Skeletal muscle cell (primary cell): ENCODE data around the gene TYW3.
"Not testable (repeated sequence)": the region's sequence is repeated elsewhere in the genome, so short reads cannot be mapped to it uniquely, and the experiment has no call there.

Experiments used
- DNase-seq: peaks from one replicate; pipeline ENCODE4 v3.0.0-alpha.2; 2010; ENCODE audit warnings: low read depth
- H3K4me3 ChIP-seq: 2 replicates; pipeline ENCODE4 v1.5.1; 2011; ENCODE audit warnings: low read depth, mild to moderate bottlenecking, control low read depth, low read length, moderate library complexity

Gene TYW3

DNA sequence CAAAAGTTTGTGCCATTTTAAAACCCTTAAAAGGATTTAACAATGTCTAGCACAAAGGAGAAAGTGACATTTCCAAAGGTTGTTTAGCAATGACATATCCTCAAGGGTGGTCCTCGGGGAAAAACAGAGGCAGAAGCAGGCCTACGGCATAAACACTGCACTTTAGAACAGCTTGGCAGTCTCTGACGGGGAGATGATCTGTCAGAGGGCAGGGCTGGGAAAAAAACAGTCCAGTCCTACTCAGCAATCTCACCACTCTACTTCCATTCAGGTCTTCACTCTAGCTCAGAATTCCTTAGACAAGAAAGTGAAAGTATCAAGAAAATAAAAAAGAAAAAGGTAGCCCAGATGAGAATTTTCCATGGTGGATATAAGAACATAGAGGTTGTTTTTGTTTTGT, 4.2 kb upstream of the TYW3 start:
- no peak overlapping the region for H3K4me3 ChIP-seq
- no peak for DNase-seq

DNA sequence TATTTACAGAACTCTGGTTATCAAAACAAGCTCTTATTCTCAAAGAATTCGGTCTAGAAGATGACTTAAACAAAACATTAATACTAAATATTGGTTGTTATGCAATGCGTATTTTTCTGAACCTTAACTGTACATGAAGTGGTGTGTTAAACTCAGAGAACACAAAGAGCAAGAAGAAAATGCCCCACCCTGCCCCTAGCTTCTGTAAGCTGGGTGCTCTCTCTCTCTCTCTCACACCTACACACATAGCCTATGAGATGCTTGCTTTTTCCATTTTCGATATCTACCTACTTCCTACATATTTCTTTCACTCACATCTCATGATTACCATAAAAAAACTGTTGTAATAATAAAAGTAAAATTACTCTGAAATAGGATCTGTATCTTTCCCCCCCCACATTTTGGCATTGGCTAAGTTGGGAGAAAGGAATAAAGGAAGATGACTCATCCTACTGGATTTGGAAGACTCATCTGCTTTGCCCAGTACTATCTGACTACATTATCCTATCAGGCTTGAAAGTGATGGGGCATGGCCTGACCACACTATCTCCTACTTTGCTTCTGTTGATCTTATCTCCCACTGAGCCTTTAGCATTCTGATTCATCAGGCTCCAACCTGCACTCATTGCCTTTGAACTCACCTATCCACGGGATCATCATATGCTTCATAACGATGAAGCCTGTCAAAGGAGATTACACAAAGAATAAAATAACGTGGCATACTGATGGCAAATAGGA, 3.0 kb upstream of the TYW3 start:
- peak; percentile 21 for DNase-seq
- no peak overlapping the region for H3K4me3 ChIP-seq

DNA sequence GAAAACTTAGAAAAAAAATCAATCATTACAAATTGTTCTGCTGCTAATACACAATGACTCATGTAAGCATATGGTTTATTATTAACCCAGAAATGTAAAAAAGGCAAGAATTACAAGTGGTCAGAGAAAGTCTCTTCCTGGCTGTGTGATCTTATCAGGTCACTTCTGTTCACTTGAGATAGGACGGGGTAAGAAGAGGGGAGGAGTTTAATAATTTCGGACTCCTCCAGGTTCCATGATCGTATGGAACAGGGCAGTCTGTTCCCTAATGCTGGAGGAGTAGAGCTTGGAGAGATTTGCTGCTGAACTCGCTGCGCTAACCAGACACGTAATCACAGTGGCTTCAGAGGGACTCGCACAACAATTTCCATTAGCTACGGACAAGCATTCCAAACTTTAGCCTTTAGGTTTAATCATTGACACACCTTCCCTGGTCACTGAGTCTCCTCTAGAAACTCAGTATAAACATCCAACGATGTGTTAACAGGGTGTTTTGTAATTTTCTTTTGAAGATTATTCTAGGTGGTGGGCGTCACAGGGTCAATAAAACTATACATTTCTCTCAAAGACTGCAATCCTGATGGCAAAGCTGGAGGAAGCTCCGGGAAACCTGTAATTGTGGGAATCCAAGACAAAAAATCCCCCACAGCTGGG, 1.4 kb upstream of the TYW3 start:
- DNase-seq, result no peak
- peak overlapping the region; percentile 58 for H3K4me3 ChIP-seq

DNA sequence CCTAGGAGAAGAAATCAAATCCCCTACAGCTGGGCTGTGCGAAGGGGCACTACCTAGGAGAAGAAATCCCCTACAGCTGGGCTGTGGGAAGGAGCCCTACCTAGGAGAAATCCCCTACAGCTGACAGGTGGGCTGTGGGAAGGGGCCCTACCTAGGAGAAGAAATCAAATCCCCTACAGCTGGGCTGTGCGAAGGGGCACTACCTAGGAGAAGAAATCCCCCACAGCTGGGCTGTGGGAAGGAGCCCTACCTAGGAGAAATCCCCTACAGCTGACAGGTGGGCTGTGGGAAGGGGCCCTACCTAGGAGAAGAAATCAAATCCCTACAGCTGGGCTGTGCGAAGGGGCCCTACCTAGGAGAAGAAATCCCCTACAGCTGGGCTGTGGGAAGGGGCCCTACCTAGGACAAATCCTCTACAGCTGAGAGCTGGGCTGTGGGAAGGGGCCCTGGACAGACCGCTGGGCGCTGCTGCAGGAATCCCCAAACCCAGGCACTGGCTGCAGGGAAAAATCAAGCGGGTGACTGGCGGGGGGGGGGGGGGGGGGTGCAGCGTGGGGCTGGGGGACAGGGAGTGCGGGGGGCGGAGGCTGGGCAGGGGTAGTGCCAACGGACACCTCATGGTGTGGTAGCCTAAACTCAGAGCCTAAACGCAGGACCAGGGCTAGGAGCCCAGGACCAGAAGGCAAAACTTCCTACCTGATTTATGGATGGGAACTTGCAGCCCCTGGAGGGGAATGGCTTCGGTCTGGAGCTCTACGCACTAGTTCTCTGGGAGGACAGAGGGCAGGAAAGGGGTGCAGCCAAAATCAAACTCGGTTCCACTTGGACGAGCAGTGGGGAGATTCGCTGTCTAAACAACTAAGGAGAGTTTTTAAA, 643 bp upstream of the TYW3 start:
- DNase-seq, result not testable (repeated sequence)
- H3K4me3 ChIP-seq, result peak overlapping the region; percentile 58

DNA sequence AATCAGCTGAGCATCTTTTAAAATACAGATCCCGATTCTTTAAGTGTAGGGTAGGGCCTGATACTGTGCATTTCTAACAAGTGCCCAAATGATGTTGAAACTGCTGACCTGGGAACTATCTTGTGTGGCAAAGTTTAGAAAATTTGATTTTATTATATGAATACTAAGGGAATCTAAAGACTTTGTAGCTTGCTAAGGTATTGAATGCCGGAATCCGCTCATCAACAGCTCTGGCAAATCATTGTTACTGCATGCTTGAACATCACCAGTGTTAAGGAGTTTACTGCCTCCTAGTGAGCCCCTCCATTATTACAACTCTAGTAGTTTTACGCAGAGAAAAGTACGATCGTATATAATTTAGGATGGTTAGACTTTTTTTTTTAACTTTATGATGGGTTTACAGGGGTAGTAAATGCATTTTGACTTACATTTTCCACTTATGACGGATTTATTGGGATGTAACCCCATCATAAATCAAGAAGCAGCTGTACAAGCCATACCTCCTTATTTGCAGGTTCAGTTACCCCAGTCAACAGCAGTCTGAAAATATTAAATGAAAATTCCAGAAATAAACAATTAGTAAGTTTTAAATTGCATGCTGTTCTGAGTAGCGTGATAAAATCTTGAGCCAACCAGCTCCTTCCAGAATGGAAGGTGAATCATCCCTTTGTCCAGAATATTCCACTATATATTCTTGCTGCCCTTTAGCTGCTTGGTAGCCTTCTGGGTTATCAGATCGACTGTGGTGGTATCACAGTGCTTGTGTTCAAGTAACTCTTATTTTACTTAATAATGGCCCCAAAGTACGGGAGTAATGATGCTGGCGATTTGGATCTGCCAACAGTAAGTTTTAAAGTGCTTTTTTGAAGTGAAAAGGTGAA, 892 bp downstream of the TYW3 start:
- peak; percentile 43 for DNase-seq
- H3K4me3 ChIP-seq, result peak overlapping the region; percentile 58

DNA sequence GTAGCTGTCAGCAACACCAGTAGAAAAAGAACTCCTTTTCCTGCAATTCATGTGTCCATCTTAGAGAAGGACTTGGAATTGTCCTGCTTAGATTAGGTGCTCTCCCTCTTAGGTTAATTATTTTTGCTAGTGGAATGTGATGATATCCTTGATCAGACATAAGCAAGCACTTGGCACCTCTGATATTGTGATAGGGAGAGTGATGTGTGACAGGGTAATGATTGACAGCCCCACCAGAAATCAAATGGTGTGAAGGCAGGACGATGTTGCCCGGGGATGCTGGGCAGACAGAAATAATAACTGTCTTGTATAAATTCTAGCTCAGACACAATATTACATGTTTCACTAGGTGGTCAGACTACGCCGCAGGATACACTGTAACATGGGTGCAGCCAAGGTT, 4.4 kb downstream of the TYW3 start:
- DNase-seq, result no peak
- no peak overlapping the region for H3K4me3 ChIP-seq

DNA sequence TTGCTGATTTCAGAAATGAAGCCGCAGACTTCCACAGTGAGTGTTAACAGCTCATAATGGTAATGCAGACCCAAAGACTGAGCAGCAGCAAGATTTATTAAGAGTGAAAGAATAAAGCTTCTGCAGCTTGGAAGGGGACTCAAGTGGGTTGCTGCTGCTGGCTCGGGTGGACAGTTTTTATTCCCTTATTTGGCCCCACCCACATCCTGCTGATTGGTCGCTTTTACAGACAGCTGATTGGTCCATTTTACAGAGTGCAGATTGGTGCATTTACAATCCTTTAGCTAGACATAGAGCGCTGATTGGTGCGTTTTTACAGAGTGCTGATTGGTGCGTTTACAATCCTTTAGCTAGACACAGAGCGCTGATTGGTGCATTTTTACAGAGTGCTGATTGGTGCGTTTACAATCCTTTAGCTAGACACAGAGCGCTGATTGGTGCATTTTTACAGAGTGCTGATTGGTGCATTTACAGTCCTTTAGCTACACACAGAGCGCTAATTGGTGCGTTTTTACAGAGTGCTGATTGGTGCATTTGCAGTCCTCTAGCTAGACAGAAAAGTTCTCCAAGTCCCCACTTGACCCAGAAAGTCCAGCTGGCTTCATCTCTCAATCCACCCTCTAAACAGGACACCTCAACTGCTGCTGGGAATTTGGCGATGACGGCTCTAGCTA, 7.5 kb downstream of the TYW3 start:
- not testable (repeated sequence) for DNase-seq, H3K4me3 ChIP-seq

DNA sequence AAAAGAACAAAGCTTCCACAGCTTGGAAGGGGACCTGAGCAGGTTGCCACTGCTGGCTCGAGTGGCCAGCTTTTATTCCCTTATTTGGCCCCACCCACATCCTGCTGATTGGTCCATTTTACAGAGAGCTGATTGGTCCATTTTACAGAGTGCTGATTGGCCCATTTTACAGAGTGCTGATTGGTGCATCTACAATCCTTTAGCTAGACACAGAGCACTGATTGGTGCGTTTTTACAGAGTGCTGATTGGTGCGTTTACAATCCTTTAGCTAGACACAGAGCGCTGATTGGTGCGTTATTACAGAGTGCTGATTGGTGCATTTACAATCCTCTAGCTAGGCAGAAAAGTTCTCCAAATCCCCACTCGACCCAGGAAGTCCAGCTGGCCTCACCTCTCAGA, 12.3 kb downstream of the TYW3 start:
- H3K4me3 ChIP-seq, DNase-seq: not testable (repeated sequence)

DNA sequence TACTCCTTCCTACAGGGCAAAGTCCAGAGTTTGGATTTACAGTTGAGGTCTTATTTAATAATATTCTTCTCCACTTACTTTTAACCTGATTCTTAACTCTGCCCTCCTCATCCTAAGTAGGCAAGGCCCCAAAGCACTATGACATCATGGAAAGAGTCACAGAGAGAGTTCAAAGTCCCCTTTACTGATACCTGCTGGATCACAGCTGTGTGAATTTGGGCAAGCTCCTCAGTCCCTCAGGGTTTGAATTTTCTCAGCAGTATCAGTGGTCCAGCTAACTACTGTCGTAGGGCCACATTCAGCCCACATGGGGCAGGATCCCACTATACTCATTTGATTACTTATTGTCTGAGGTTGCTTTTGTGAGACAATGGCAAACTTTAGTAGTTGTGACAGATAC, 16.0 kb downstream of the TYW3 start:
- no peak for DNase-seq
- no peak overlapping the region for H3K4me3 ChIP-seq

DNA sequence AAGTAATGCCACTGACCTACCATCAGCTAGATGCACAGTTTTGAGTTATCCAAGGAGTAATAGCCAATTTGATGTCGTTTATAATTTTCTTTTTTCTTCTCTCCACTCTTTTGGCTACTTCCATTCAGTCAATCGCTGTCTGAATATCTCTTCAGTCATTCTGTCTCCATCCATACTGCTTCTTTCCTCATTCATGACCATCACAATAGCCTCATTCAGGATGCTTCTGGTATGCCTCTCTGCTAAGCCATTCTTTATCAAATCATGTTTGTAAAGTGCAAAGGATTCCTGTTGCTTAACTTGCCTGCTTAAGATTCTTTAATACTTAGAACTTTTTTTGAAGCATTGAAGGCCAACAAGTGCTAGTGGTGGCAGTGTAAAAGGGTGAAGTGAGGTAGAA, 20.2 kb downstream of the TYW3 start:
- no peak overlapping the region for H3K4me3 ChIP-seq
- no peak for DNase-seq

DNA sequence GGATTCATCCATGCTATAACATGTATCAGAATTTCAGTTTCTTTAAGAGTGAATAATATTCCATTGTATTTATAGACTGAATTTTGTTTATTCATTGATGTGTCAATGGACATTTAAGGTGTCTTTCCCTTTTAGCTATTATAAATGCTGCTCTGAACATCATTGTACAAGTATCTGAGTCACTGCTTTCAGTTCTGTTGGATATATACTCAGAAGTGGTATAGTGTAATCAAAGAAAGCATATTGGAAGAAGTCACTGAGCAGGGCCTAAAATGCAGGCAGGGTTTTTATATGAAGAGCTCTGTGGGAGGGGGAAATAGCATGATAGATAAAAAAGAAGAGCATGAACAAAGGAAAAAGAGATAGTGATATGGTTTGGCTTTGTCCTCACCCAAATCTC, 22.5 kb downstream of the TYW3 start:
- no peak overlapping the region for H3K4me3 ChIP-seq

DNA sequence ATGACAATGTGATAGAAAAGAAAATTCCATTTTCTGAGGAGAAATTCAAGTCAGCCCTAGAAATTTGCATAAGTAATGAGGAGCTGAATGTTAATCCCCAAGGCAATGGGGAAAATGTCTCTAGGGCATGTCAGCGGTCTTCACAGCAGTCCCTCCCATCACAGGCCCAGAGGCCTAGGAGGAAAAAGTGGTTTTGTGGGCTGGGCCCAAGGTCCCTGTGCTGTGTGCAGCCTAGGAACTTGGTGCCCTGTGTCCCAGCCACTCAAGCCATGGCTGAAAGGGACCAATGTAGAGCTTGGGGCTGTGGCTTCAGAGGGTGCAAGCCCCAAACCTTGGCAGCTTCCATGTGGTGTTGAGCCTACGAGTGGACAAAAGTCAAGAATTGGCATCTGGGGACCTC, 23.7 kb downstream of the TYW3 start:
- not testable (repeated sequence) for H3K4me3 ChIP-seq, DNase-seq

More for the DNA sequence above, 22.5 kb downstream of the TYW3 start:
- no peak for DNase-seq

DNA sequence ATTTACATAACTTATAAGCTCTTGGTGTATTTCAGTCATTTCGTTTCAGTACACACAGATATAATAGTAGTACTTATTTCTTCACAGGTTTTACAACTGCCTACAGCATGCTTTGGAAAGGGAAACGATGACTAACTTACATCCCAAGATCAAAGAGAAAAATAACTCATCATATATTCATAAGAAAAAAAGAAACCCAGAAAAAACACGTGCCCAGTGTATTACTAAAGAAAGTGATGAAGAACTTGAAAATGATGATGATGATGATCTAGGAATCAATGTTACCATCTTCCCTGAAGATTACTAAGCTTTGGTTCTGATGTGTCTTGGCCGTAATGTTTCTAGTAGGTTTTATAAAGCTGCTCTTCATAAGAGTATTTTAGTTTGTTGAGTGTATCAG, 30.9 kb downstream of the TYW3 start:
- DNase-seq, result no peak
- H3K4me3 ChIP-seq, result no peak overlapping the region

DNA sequence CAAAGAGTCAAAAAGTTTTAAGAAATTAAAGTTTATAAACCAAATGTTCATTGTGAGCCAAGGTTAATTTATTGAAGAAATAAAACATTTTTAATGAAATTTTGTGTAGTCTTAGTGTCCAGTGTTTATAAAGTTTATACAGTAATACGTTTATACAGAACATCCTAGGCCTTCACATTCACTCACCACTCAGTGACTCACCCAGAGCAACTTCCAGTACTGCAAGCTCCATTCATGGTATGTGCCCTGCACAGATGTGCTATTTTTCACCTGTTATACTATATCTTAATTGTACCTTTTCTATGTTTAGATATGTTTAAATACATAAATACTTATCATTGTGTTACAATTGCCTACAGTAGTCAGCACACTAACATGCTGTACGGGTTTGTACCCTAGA, 33.6 kb downstream of the TYW3 start:
- H3K4me3 ChIP-seq, result no peak overlapping the region
- no peak for DNase-seq

DNA sequence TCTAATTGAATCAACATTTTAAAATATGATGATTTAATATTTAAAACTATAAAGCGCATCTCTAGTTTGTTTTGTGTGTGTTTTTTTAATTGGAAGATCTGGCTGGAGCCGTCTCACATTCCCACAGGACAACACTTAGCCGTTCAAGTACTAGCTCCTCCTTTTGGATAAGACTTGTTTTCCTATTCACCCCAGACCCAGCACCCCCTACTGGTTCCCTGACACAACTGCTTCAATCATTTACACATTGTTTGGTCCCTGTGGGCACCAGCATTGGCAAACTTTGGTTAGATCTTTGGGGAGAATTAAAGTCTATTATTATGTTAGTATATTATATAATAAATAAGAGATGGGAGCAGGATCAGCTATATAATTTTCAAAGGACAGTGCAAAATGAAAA, 34.5 kb downstream of the TYW3 start:
- DNase-seq, result no peak

DNA sequence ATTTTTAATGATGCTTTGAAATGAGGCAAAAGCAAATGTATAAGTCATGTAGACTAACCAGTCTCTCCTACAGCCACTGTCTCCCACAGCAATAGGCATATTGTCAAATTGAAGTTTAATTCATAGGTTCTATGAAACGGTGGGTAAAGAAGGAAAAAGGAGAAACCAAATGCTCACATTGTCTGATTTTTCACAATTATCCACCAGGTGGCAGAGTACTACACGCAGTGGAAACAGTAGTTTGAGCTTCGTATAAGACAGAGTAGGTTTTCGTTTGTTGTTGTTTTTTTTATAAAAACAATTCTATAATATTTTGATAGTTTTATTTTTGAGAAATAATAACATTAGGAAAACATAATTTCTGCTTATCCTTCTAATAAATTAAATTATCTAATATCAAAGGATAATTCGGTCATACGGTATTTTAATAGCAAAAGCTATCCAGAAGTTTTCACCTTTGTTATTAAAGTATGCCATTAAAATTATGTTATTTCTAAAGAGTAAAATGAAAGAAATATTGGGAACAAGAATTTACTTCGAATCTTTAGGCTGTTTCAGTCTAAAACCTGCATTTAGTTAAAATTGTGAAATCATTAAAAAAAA, 39.1 kb downstream of the TYW3 start:
- no peak overlapping the region for H3K4me3 ChIP-seq
- DNase-seq, result peak; percentile 5

More for the DNA sequence above, 34.5 kb downstream of the TYW3 start:
- H3K4me3 ChIP-seq, result no peak overlapping the region

DNA sequence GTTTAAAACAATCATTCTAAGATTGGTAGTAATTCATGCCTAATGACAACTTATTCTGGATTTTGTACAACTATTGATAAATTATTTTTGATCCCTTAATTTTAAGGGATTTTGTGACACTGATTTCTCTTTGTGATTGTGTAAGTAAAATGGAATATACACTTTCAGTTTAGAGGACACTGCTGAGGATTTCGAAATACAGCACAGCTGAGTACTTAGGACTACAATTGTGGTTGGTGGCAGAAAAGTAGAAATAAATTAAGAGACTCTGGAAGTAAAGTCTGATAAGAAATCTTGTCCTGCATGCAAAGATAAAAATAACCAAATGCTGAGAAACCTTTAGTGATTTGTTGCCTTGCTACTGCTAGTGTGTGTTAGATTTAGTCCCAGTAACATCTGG, 40.0 kb downstream of the TYW3 start:
- no peak overlapping the region for H3K4me3 ChIP-seq
- peak; percentile 13 for DNase-seq

DNA sequence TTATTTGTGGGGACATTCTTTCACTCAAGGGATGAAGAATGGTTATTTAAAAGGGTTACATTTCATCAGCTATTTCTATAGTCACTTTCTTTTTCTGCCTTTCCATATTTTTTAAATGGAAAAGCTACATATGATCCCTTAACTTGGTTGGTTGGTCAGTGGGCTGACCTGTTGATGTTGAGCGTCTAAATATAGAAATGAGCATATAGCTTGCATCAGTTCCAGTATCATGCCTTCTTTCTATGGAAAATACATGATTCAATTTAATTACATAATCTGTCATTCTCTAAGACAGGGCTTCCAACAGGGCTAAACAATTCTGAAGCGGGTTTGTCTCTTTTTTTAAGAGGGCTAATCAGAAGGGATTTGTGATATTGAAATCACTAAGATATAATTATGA, 40.6 kb downstream of the TYW3 start:
- no peak overlapping the region for H3K4me3 ChIP-seq
- DNase-seq, result no peak
